B cell (primary cell): ENCODE data around the gene ING5.

Experiments
- CTCF ChIP-seq: fragments of 200-600 bp; IDR thresholded peaks from one replicate; pipeline ENCODE4 v1.8.0; 2022; ENCODE audit warnings: antibody characterized with exemption, mild to moderate bottlenecking
- EZH2 ChIP-seq: IDR thresholded peaks from 2 replicates; pipeline ENCODE4 v1.6.1; 2012; ENCODE audit warnings: borderline replicate concordance, low read depth, mild to moderate bottlenecking, moderate library complexity, low read length; ENCODE audit not compliant: insufficient read depth, poor library complexity, severe bottlenecking

- TF ChIP-seq CTCF (no peak), EZH2 (no peak)
Observed at GRCh38 chr2:241680827-241681599, 20.8 kb upstream of the ING5 start.
